DOHH2 (cell line): ENCODE data around the gene CX3CL1.

Source experiments
- H3F3A ChIP-seq: fragments of 200-600 bp; sonication (generic), shearing (Covaris generic); 2 replicates; pipeline ENCODE4 v1.6.0; 2016; ENCODE audit warnings: antibody characterized with exemption, mild to moderate bottlenecking; ENCODE audit not compliant: control insufficient read depth, insufficient read depth
- H3K27ac ChIP-seq: fragments of 200-600 bp; sonication (generic); 2 replicates; pipeline ENCODE4 v1.5.1; 2014; ENCODE audit warnings: low read depth, mild to moderate bottlenecking, low read length, moderate library complexity
- H3K27me3 ChIP-seq: fragments of 200-600 bp; sonication (generic); 2 replicates; pipeline ENCODE4 v1.6.1; 2014; ENCODE audit warnings: mild to moderate bottlenecking, low read length, mixed read lengths; ENCODE audit not compliant: control insufficient read depth
- H3K36me3 ChIP-seq: fragments of 200-600 bp; sonication (generic); 2 replicates; pipeline ENCODE4 v1.6.1; 2014; ENCODE audit warnings: mild to moderate bottlenecking, low read length, moderate library complexity, mixed read lengths; ENCODE audit not compliant: control insufficient read depth
- H3K4me1 ChIP-seq: fragments of 200-600 bp; sonication (generic); 2 replicates; pipeline ENCODE4 v1.6.1; 2014; ENCODE audit warnings: mild to moderate bottlenecking, low read length, mixed read lengths; ENCODE audit not compliant: control insufficient read depth
- H3K4me2 ChIP-seq: fragments of 200-600 bp; sonication (generic); 2 replicates; pipeline ENCODE4 v1.6.0; 2014; ENCODE audit warnings: mild to moderate bottlenecking, low read length, moderate library complexity
- H3K4me3 ChIP-seq: fragments of 200-600 bp; sonication (generic); 2 replicates; pipeline ENCODE4 v1.5.1; 2014; ENCODE audit warnings: mild to moderate bottlenecking, low read length, mixed read lengths
- H3K79me2 ChIP-seq: fragments of 200-600 bp; sonication (generic); 2 replicates; pipeline ENCODE4 v1.6.1; 2014; ENCODE audit warnings: mild to moderate bottlenecking, low read length, mixed read lengths; ENCODE audit not compliant: control insufficient read depth
- H3K9me2 ChIP-seq: fragments of 200-600 bp; sonication (generic); replicated peaks from 2 replicates; pipeline ENCODE4 v1.6.1; 2014; ENCODE audit warnings: mild to moderate bottlenecking, low read length, mixed read lengths; ENCODE audit not compliant: control insufficient read depth
- H3K9me3 ChIP-seq: fragments of 200-600 bp; sonication (generic); 2 replicates; pipeline ENCODE4 v1.6.1; 2014; ENCODE audit warnings: antibody characterized with exemption, low read length, mixed read lengths; ENCODE audit not compliant: control insufficient read depth, insufficient read depth
- H4K20me1 ChIP-seq: fragments of 200-600 bp; sonication (generic); 2 replicates; pipeline ENCODE4 v1.6.0; 2014; ENCODE audit warnings: low read depth, mild to moderate bottlenecking, antibody characterized with exemption, low read length, moderate library complexity; ENCODE audit not compliant: control insufficient read depth, insufficient read depth
- CTCF ChIP-seq: fragments of 200-600 bp; sonication (generic); IDR thresholded peaks from one replicate; pipeline ENCODE4 v1.5.1; 2014; ENCODE audit warnings: antibody characterized with exemption, mild to moderate bottlenecking, low read depth, low read length; ENCODE audit not compliant: poor library complexity, severe bottlenecking
- EZH2phosphoT487 ChIP-seq: fragments of 200-600 bp; sonication (generic); IDR thresholded peaks from 2 replicates; pipeline ENCODE4 v1.6.1; 2017; ENCODE audit warnings: borderline replicate concordance, mild to moderate bottlenecking, antibody characterized with exemption, low read length, moderate library complexity, mixed read lengths

The CX3CL1 gene

GRCh38 chr16:57432505-57432904 is 60.2 kb downstream of the CX3CL1 start:
- Histone ChIP-seq H3K27ac (no peak overlapping the region), H3K27me3 (no peaks in the 10 kb centered on the region), H3K79me2 (no peaks in the 10 kb centered on the region), H3K36me3 (peaks cover 81% of the 10 kb centered on the region), H3K4me3 (no peak overlapping the region), H3K9me3 (no peaks in the 10 kb centered on the region), H3K4me2 (no peak overlapping the region), H3K4me1 (no peaks in the 10 kb centered on the region), H4K20me1 (no peaks in the 10 kb centered on the region), H3K9me2 (no peaks in the 10 kb centered on the region), H3F3A (no peaks in the 10 kb centered on the region)
- no peak for TF ChIP-seq CTCF
- no peak for TF ChIP-seq EZH2phosphoT487

GRCh38 chr16:57432989-57433388 is 60.7 kb downstream of the CX3CL1 start:
- Histone ChIP-seq H3K4me3 (no peak overlapping the region), H3K9me2 (no peaks in the 10 kb centered on the region), H3K4me2 (no peak overlapping the region), H3K79me2 (no peaks in the 10 kb centered on the region), H3K27ac (no peak overlapping the region), H3K36me3 (peaks cover 79% of the 10 kb centered on the region), H3F3A (no peaks in the 10 kb centered on the region), H3K9me3 (no peaks in the 10 kb centered on the region), H3K27me3 (no peaks in the 10 kb centered on the region), H3K4me1 (no peaks in the 10 kb centered on the region), H4K20me1 (no peaks in the 10 kb centered on the region)
- no peak for TF ChIP-seq EZH2phosphoT487
- no peak for TF ChIP-seq CTCF

GRCh38 chr16:57434003-57434402 is 61.7 kb downstream of the CX3CL1 start:
- no peak for TF ChIP-seq CTCF
- no peak overlapping the region for H3K4me3 ChIP-seq
- H3K9me2 ChIP-seq = no peaks in the 10 kb centered on the region
- H3K27me3 ChIP-seq = no peaks in the 10 kb centered on the region
- no peaks in the 10 kb centered on the region for H3K79me2 ChIP-seq
- H3K36me3 ChIP-seq = peaks cover 79% of the 10 kb centered on the region
- no peaks in the 10 kb centered on the region for H3K4me1 ChIP-seq
- no peaks in the 10 kb centered on the region for H4K20me1 ChIP-seq
- H3K9me3 ChIP-seq = no peaks in the 10 kb centered on the region
- H3K4me2 ChIP-seq = no peak overlapping the region
- 0 out of 2 replicates have a peak, but pooled peaks cover 5% of the 10 kb centered on the region for H3F3A ChIP-seq
- H3K27ac ChIP-seq = no peak overlapping the region
